Stimulated activated CD8-positive, alpha-beta memory T cell treated with anti-CD3 and anti-CD28 coated beads, Interleukin-12 subunit alpha, Interleukin-12 subunit beta, amount 100 ng/mL, for 1 hour (primary cell): ENCODE measurements around the gene CNDP1.
A peak's percentile ranks its signal among the peaks of the same experiment; 100 is the strongest.
"Not testable (repeated sequence)": the region's sequence is repeated elsewhere in the genome, so short reads cannot be mapped to it uniquely, and the experiment has no call there.

Experiments
- DNase-seq: peaks from one replicate; pipeline ENCODE4 v3.0.0-alpha.2; 2020; ENCODE audit warnings: low read depth

CNDP1 gene, protein sequence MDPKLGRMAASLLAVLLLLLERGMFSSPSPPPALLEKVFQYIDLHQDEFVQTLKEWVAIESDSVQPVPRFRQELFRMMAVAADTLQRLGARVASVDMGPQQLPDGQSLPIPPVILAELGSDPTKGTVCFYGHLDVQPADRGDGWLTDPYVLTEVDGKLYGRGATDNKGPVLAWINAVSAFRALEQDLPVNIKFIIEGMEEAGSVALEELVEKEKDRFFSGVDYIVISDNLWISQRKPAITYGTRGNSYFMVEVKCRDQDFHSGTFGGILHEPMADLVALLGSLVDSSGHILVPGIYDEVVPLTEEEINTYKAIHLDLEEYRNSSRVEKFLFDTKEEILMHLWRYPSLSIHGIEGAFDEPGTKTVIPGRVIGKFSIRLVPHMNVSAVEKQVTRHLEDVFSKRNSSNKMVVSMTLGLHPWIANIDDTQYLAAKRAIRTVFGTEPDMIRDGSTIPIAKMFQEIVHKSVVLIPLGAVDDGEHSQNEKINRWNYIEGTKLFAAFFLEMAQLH

DNA sequence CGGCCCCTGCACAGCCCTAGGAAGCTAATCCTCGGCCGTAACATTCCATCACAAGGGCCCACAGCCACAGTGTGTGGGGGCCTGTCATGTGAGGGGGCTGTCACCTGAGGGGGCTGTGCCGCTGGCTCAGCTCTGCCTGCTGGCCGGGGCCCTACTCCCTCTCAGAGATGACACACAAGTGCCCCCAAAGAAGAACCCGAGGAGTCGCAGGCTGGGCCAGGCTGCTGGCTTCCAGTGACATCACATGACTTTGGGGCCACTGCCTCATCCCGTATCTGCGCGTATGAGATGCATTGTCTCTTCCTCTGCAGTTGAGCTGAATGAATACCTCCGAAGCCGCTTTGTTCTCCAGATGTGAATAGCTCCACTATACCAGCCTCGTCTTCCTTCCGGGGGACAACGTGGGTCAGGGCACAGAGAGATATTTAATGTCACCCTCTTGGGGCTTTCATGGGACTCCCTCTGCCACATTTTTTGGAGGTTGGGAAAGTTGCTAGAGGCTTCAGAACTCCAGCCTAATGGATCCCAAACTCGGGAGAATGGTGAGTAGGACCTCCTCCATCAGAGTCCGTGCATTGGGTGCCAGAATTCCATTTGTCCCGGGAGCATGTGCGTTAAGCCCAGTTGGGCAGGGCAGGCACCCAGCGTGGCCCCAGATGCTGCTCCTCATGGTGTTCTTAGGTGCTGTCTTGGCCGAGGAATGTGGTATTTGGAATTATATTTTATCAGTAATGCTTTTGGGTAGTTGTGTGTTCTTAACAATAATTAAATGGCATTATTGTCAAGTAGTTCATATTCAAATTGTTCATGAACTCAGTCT lies at the start of gene CNDP1:
TSS of gene CNDP1 (plus strand) at position 351 of the 820 bp plus-strand sequence. CDS start at position 519, 168 bp downstream.
- no peak for DNase-seq

DNA sequence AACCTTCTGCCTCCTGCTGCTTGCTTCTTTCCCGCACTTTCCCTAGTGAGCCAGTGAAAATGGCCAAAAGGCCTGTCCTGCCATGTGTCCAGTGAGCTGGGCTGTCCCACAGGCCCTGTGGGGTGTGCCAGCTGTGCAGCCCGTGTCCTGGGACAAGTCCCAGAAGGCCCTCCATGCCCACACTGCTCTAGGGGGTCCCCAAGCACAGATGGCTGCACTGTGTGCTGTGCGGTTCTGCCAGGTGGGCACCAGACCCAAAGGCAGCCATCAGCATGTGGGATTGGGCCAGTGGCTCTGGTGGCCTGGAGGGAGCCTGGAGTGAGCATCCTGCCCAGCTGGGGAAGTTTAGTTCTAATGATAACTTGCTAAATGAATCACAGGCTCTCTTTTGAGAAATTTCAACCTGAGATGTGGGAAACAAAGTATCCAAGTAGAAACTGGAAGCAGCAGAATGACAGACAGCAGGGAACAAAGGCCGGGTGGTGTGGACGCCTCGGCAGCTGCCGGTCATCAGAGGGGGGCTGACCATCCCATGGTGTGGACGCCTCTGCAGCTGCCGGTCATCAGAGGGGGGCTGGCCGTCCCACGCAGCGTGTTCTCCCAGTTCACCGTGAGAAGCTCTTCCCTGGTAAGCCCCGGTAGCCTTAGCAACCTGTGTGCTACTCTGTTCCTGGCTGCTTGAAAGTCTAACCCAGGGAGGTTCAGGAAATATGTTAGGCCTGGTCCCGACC lies 48.0 kb upstream of the CNDP1 start:
- no peak for DNase-seq

DNA sequence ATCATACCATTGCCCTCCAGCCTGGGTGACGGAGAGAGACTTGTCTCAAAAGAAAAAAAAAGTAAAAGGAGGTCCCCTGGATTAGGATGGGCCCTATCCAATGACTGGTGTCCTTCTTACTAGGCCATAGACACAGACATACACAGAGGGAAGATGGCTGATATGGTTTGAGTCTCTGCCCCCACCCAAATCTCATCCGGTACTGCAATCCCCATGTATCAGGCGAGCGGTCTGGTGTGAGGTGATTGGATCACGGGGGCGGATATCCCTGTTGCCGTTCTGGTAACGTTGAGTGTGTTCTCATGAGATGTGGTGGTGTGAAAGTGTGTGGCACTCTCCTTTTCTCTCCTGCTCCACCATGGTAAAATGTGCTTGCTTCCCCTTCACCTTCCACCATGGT lies 45.9 kb upstream of the CNDP1 start:
- DNase-seq, result no peak

DNA sequence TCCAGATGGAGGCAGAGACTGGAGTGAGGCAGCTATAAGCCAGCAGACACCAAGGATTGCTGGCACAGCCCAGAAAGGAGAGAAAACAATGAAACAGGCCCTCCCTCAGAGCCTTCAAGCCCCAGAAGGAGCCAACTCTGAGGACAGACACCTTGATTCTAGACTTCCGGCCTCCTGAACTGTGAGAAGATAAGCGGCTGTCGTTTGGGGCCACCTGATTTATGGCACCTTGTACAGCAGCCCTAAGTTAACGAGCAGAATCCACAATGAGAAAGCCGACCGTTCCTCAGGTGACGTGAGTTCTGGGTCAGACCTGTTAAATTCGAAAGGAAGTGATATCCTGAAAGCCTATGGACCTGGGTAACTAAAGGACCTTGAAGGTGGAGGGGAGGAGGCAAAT lies 45.4 kb upstream of the CNDP1 start:
- DNase-seq, result no peak

DNA sequence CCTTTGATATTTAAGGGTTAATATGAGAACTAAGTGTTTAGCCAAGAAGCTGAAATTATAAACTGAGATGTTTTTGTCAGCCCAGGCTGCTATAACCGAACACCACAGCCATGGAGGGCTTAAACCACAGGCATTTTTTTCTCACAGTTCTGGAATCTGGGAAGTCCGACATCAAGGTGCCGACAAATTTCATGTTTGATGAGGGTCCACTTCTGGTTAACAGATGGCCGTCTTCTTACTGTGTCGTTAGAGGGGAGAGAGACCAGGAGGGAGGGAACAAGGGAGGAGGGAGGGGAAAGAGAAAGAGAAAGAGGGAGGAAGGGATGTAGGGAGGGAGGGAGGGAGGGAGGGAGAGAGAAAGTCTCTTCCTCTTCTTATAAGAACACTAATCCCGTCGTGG lies 44.6 kb upstream of the CNDP1 start:
- no peak for DNase-seq

DNA sequence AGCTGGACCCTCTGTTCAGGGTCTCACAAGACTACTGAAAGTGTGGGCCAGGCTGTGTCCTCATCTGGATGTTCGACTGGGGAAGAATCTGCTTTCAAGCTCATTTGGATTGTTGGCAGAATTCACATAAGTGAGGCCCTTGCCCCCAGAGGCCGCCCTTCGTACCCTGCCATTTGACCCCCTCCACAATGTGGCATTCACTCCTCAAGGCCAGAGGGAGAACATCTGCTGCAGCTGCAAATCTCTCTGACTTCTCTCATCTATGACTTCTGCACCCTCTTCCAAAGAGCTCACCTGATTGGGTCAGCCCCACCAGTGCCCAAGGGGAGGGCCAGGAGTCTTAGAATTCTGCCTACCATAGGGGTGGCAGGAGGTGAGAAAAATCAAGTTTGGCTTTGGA lies 42.0 kb upstream of the CNDP1 start:
- DNase-seq, result no peak

DNA sequence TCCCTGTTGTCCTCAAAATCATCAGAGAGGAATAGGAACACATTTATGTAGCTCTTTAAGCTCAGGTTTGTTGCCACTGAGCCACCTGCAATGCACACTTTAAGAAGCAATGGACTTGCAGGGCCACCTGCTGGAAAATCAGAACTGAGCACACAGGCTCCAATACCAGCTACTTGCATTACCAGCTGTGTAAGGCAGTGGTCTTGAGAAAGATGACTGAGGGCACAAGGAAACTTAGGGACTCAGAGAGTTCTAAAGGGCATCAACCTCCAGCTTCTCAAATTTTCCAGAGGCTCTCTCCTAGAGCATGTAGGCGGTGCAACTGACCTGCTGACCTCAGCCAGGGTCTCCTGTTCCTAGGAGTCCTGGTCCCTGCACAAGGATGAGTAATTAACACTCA lies 40.6 kb upstream of the CNDP1 start:
- peak; percentile 36 for DNase-seq

DNA sequence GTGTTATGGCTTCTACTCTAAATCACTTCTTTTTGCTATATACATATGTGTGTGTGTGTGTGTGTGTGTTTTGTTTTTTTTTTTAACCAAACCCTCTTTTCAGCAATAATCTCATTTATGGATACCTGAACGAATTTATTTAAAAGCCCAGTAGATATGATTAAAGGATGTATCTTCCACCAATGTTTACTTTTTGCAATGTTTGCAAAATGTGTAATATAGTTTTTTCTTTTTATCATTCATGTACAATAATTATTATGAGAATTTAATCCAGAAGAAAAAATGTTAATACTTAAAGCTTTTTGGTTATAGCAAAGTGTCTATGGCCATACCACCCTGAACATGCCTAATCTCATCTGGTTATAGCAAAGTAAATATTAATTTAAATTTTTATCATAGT lies 39.8 kb upstream of the CNDP1 start:
- no peak for DNase-seq

DNA sequence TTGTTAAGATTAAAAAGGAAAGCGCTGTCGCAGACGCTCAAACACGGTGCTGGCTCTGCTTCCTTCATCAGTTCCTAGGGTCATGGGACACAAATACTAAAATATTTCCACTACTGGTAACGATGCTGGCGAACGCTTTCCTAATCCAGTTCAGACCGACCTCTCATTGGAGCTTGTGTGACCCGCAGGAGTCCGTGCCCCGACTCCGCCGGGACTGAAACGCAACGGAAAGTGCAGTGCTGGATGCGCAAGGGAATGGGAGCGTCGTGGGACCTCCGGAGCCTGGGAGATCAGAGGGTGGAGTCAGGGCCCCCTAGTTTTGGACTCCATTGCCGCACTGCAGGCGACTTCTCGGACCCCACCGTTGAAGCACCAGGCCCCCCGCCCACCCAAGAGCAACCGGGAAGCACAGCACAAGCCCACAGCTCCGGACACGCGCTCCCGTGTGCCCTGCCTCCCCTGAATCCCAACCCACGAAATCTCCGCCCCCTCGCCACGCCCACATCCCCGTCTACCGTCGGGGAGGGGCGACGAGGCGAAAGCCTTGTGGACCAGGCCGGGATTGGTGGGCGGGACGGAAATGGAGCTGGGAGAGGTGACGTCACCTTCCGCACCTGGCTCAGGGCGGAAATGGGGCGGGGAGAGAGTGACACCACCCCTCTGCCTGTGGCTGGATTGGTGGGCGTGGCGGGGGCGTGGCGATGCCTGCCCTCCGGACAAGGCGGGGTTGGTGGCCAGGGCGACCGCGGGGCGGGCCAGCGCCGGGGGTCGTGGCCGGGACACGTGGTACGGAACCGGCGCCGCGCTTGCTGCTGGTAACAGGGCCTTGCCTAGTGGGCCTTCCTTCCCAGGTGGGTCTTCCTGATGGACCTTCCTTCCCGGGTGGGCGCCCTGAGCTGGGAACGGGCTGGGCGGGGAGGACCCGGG lies 38.5 kb upstream of the CNDP1 start, which contains the start of gene CNDP2:
TSS of gene CNDP2 (plus strand) at position 783 of the 927 bp plus-strand sequence. CDS start 3,611 bp downstream, outside the sequence.
- peak; percentile 99 for DNase-seq

DNA sequence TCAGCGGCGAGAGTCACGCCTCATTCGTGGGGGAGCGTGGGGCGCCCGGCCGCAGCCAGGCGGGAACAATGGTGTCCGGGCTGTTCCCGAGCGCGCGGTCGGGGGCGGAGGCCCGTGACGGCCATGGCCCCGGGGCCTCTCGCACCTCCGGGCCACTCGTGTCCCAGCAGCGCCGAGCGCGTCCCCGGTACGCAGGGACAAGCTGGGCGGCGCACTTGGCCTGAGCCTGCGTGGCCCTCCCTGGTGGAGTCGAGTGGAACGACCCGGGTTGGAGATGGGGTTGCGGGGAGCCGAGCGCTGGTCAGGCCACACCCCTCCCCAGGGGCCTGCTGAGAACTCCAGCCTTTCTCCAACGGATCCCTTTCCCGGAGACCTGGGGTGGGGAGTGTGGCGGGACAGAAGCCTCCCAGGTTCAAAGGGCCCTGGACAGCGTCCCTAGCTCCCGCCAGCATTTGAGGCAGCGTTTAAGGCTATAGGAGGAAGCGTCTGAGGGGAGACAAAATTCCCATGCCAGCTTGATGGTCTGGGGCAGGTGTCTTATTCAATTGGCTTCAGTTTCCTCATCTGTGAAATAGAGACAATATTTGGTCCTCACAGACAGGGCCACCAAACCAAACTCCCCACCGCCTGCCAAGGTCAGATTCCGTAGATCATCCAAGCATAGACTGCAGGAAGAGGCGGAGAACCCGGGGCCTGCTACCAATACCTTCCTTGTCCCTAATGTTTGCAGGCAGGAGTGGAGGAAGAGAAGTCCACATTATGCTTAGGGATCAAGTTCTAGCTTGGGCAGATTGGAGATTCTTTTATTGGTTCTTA lies 37.6 kb upstream of the CNDP1 start:
- peak; percentile 11 for DNase-seq

DNA sequence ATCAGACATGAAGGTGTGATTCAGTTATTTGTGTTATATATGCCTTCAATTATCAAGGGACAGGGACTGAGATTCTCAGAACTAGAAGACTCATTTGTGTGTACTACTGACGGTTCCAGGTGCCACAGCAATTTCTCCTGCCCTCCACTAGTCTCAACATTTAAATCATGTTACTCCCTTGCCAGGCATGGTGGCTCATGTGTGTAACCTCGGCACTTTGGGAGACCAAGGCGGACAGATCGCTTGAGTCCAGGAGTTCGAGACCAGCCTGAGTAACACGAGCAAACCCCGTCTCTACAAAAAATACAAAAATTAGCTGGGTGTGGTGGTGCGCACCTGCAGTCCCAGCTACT lies 37.0 kb upstream of the CNDP1 start:
- no peak for DNase-seq

DNA sequence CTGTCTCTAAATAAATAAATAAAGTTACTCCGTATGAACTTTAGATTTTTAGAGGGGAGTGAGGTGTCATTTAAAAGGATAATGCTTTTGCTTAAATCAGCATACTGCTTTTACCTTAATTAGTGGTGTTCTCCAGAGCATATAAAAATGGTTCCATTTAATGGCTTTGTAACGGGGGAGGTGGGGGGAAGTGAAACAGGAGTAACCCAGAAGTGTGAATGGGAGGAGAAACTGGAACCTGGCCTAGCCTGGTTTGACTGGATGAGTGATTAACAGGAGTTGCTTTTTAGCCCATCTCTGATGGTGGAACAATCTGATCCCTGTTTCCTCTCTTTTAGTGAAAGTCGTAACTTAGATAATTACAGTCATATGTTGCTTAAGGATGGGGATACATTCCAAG lies 36.5 kb upstream of the CNDP1 start:
- no peak for DNase-seq

DNA sequence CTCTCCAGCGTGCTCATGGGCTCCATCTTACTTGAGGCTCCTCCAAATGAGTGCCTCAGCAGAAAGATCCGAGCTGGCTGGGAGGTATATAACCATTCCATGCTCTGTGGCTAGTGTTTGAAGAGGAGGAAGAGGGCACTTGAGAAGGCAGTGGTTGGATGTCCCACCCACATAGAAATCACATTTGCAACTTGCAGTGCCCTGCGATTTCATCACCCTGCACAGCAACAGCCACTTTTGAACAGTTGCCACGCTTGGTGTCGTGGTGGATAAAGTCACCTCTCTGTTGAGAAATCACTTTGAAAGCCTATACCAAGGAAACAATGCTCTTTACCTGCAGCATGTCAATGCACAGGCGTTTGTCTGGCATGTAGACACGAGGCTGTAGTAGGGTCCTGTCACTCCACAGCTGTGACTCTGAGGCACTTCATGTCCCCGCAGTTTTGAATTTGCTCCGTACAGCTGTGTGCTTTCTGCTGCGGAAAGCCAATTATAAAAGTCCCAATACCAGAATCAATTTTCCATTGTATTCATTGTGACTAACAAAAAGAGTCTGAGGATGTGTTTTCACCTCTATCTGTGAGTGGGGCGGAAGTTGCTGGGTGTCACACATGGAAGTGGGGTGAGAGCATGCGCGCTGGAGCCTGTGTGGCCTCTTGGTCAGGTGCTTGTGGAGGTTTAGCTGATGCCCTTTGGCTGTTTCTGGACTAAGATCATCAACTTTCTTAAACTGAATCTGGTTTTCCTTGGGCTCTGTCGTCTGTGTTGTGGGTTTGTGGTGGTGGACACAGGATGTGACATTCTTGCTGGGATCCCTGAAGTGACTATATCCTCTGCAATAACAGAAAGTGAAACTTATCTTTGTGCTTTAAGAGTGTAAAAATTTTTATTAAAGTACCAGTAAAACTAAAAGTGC lies 35.3 kb upstream of the CNDP1 start:
- DNase-seq, result peak; percentile 71

DNA sequence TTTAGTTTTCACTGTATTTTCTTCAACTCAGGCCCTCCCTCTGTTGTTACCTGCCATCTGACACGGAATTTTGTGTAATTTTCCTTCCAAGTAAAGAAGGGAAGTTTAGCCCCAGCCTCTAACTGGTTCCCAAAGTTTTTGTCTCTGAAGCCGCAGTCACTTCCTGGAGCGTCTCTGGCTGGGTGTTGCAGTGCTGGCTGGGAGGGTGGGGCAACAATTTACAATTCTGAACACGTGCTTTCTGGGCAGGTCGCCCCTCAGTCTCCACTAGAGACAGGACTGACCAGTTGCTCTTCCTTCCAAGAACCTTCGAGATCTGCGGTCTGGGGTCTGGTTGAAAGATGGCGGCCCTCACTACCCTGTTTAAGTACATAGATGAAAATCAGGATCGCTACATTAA lies 34.7 kb upstream of the CNDP1 start:
- no peak for DNase-seq

DNA sequence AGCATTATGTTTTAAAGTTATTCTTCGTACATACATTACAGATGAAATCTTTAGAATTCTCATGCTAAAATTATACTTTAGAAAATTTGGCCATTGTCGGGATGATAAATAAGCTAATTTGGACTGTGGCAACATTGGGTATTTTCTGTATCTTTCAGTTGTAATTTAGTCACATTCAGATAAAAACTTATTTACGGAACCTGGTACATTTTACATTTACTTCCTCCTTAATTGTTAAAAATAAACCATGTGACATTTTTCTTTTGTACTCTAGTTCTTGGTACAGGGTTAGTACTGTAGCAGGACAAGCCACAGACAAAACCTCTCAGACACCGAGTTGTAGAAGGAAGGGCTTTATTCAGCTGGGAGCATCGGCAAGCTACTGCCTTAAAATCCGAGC lies 33.9 kb upstream of the CNDP1 start:
- DNase-seq, result no peak

DNA sequence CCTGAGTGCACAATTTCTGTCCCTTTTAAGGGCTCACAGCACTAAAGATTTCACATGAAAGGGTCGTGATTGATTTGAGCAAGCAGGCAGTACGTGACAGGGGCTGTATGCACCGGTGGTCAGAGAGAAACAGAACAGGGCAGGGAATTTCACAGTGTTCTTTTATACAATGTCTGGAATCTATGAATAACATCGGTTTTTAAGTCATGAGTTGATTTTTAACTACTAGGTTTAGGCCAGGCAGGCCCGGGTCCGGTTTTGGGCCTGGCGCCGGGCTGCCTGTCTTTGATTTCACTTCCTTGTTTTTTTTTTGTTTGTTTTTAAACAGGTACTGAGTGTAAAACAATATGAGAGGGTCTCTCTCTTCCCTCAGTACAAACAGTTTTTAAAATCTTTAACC lies 33.5 kb upstream of the CNDP1 start:
- DNase-seq, result not testable (repeated sequence)

DNA sequence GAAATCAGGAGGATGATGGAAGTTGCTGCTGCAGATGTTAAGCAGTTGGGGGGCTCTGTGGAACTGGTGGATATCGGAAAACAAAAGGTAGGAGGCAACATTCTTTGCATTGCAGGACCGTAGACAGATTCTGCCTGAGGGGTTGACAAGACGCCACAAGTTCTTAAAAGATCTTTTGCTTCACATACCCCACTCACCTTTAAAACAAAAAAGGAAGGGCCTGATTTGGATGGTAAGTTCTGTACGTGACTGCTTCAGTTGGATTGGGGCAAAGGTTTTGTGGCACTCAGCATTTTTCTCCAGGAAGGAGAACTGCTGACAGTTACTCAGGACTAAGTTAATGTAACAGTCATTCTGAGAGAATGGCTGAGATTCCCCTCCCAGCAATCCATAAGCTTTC lies 32.9 kb upstream of the CNDP1 start:
- DNase-seq, result no peak

DNA sequence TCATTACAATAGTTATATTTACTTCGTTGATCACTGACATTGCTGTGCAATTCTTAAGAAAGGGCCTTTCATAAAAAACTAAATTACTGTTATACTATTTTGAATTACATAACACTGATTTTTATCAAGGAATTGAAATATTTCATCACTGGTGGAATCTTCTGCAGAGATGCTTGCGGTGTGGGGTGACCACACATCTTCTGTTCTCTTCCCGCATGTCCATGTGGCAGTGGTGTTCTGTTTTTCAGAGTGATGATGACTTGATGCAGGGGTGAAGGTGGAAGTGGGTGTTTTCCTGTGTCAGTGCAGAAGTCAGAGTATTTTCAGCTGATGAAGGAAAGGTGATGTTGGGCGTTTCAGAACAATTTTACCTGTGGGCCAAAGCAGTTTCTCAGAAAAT lies 31.2 kb upstream of the CNDP1 start:
- DNase-seq, result no peak

DNA sequence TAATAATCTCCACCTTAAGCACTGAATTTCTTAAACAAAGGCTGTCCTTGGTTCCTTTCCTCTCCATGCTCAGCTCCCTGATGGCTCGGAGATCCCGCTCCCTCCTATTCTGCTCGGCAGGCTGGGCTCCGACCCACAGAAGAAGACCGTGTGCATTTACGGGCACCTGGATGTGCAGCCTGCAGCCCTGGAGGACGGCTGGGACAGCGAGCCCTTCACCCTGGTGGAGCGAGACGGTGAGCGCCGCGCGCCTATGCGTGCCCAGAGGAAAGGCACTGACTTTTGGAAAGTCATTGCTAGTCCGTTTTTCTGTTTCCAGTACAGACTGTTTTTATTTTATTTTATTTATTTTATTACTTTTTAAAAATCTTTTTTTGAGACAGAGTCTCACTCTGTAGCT lies 28.5 kb upstream of the CNDP1 start:
- no peak for DNase-seq
